K562 (cell line): ENCODE measurements around the gene OSBP2. TPM values are rescaled to one million over a fixed set of nuclear protein-coding genes. Genes with fewer than 3 reads are reported as not detected.

ENCODE experiments used
- ATAC-seq: fragments of 200-7000 bp; cut with Tn5 transposase; 3 replicates; pipeline ENCODE4 v1.9.1; 2020; ENCODE audit warnings: moderate library complexity
- BruUV-seq: library from RNA; stranded (reverse); fragments of 400-500 nt; replicated peaks from 2 replicates; lab custom pipeline; 2021; lab: Mats Ljungman, UMichigan
- CTCF ChIA-PET: fragments of 300-600 bp; formaldehyde crosslinking; extraction: SDS; loops from one replicate; lab custom pipeline; 2021; ENCODE audit warnings: low intra/inter-chr PET ratio; lab: Yijun Ruan, JAX
- POLR2A ChIA-PET: fragments of 300-600, 350-650 bp; sonication (Branson Sonifier 250); formaldehyde crosslinking; extraction: SDS; loops from one replicate; lab custom pipeline; 2021; ENCODE audit warnings: antibody characterized with exemption, inconsistent platforms; lab: Yijun Ruan, JAX
- DNase-seq, 4 experiments: peaks; one replicate each; pipeline versions ENCODE4 v3.0.0 to v3.0.0-alpha.2; 2011 to 2018; ENCODE audit warnings: low spot score in 3 of 4, mixed read lengths in 3 of 4; ENCODE audit errors: extremely low read depth in 1 of 4
- FAIRE-seq: peaks from 2 replicates; lab custom pipeline; 2011; peaks lifted over from hg19 to GRCh38; lab: Jason Lieb, UNC
- H2AFZ ChIP-seq: 2 replicates; pipeline ENCODE4 v1.6.0; 2011; ENCODE audit warnings: low read depth, low read length, control low read depth, inconsistent platforms
- H3K27ac ChIP-seq: fragments of 200-600 bp; 3 replicates; pipeline ENCODE4 v1.8.0; 2011; ENCODE audit warnings: low read depth, mild to moderate bottlenecking, control low read depth, inconsistent platforms, low read length, moderate library complexity, mixed read lengths; ENCODE audit errors: extremely low read depth
- H3K27me3 ChIP-seq, 2 experiments: fragments of 300-600 bp in 1 of 2; 2 replicates in 1 of 2; 3 replicates in 1 of 2; pipeline versions ENCODE4 v1.6.0 to v1.8.0; 2011; ENCODE audit warnings: inconsistent platforms in 2 of 2, low read length in 2 of 2, mild to moderate bottlenecking in 1 of 2, mixed read lengths in 1 of 2, moderate library complexity in 1 of 2; ENCODE audit not compliant: control insufficient read depth in 2 of 2, insufficient read depth in 2 of 2
- H3K36me3 ChIP-seq: fragments of 300-600 bp; 3 replicates; pipeline ENCODE4 v1.8.0; 2011; ENCODE audit warnings: mild to moderate bottlenecking, low read length, inconsistent platforms; ENCODE audit not compliant: control insufficient read depth, insufficient read depth
- H3K4me1 ChIP-seq, 2 experiments: fragments of 200-600 bp in 1 of 2; replicated peaks in 1 of 2; 2 replicates in 1 of 2; 3 replicates in 1 of 2; pipeline versions ENCODE4 v1.5.1 to v1.8.0; 2011; ENCODE audit warnings: inconsistent platforms in 2 of 2, low read length in 2 of 2, mild to moderate bottlenecking in 1 of 2, mixed read lengths in 1 of 2, moderate library complexity in 1 of 2; ENCODE audit not compliant: control insufficient read depth in 2 of 2, insufficient read depth in 2 of 2
- H3K4me2 ChIP-seq: 2 replicates; pipeline ENCODE4 v1.6.1; 2011; ENCODE audit warnings: low read length, control low read depth, inconsistent platforms, mixed read lengths; ENCODE audit not compliant: insufficient read depth
- H3K4me3 ChIP-seq: fragments of 200-600 bp; sonication (generic), shearing (Covaris generic); 2 replicates; pipeline ENCODE4 v1.5.1; 2016; ENCODE audit warnings: control low read depth, inconsistent platforms
- H3K79me2 ChIP-seq: fragments of 200-600 bp; 3 replicates; pipeline ENCODE4 v1.8.0; 2011; ENCODE audit warnings: low read length, inconsistent platforms; ENCODE audit not compliant: control insufficient read depth, insufficient read depth
- H3K9ac ChIP-seq, 2 experiments: 2 replicates each; pipeline versions ENCODE4 v1.6.0 to v1.6.1; 2011; ENCODE audit warnings: low read depth in 2 of 2, low read length in 2 of 2, control low read depth in 1 of 2, inconsistent platforms in 1 of 2, mild to moderate bottlenecking in 1 of 2, mixed read lengths in 1 of 2; ENCODE audit not compliant: insufficient read depth in 1 of 2
- H3K9me1 ChIP-seq: one replicate; pipeline ENCODE4 v1.6.0; 2011; ENCODE audit warnings: inconsistent platforms, mild to moderate bottlenecking, low read length, moderate library complexity; ENCODE audit not compliant: control insufficient read depth, insufficient read depth
- H3K9me3 ChIP-seq: replicated peaks from 2 replicates; pipeline ENCODE4 v1.5.1; 2011; ENCODE audit warnings: low read depth, low read length, inconsistent platforms; ENCODE audit not compliant: control insufficient read depth, insufficient read depth
- H4K20me1 ChIP-seq: replicated peaks from 2 replicates; pipeline ENCODE4 v1.6.1; 2011; ENCODE audit warnings: low read length, inconsistent platforms, mixed read lengths; ENCODE audit not compliant: control insufficient read depth, insufficient read depth
- HNRNPLL ChIP-seq: fragments of 200-400 bp; formaldehyde crosslinking; IDR thresholded peaks from 2 replicates; pipeline ENCODE4 v1.6.1; 2017; ENCODE audit warnings: low read length, low read depth, mild to moderate bottlenecking; ENCODE audit not compliant: poor library complexity, severe bottlenecking
- KDM1A ChIP-seq, 2 experiments: fragments of 450-650 bp; IDR thresholded peaks; 2 replicates each; pipeline ENCODE4 v1.6.1; 2016; ENCODE audit warnings: mild to moderate bottlenecking in 2 of 2
- L3MBTL2 ChIP-seq: fragments of 450-650 bp; IDR thresholded peaks from 2 replicates; pipeline ENCODE4 v1.6.1; 2016; ENCODE audit warnings: mild to moderate bottlenecking, moderate library complexity
- MGA ChIP-seq: fragments of 450-650 bp; IDR thresholded peaks from 2 replicates; pipeline ENCODE4 v1.6.1; 2016; ENCODE audit warnings: mild to moderate bottlenecking, moderate library complexity
- NFE2 ChIP-seq: IDR thresholded peaks from 2 replicates; pipeline ENCODE4 v1.6.1; 2014; ENCODE audit warnings: antibody characterized with exemption, low read depth
- RFX5 ChIP-seq: IDR thresholded peaks from 2 replicates; pipeline ENCODE4 v1.6.1; 2011; ENCODE audit warnings: low read depth, mild to moderate bottlenecking, improper control_type of control experiment, low read length
- ZNF57 ChIP-seq: fragments of 450-650 bp; formaldehyde crosslinking; IDR thresholded peaks from 2 replicates; pipeline ENCODE4 v1.4.0; 2020; ENCODE audit warnings: mild to moderate bottlenecking, moderate library complexity
- WGBS: fragments of 100-300 bp; shearing (Covaris generic); methylation state at CpG from one replicate; pipeline ENCODE4 v1.1.6; 2016; ENCODE audit warnings: low coverage, mixed read lengths; ENCODE audit not compliant: insufficient coverage; ENCODE audit errors: missing lambda C conversion rate; 5-methylcytosine and 5-hydroxymethylcytosine counted together
- in situ Hi-C: fragments of 300-500 bp; cut with MboI; formaldehyde crosslinking; loops from 4 replicates; pipeline ENCODE4 v1.15.0; 2018; ENCODE audit warnings: inconsistent platforms, mixed read lengths
- intact Hi-C: fragments of 100-400 bp; cut with micrococcal nuclease; formaldehyde crosslinking; loops from 2 replicates; pipeline ENCODE4 v1.14.2; 2022
- polyA plus RNA-seq, 8 experiments: library from polyadenylated mRNA; depleted of rRNA in 4 of 8; stranded (reverse) in 5 of 8; unstranded in 3 of 8; fragments of >200 nt; fragmentation: Nextera tagmentation in 2 of 8; fragmentation: Illumina TruSeq in 1 of 8; extraction: Ambion mirVana in 2 of 8; extraction: Trizol in 1 of 8; gene quantifications; 2 replicates each; pipeline versions ENCODE4 v1.2.1 to v1.2.3, GENCODE V29; 2011 to 2014; ENCODE audit warnings: inconsistent platforms in 1 of 8, missing spikeins in 1 of 8
- total RNA-seq, 7 experiments: library from RNA; depleted of rRNA in 6 of 7; stranded (reverse); fragments of >200 nt in 6 of 7; fragmentation: Illumina TruSeq in 2 of 7; extraction: Trizol in 2 of 7; gene quantifications; 2 replicates each; pipeline versions ENCODE4 v1.2.1 to v1.2.3, GENCODE V29; 2011 to 2021; ENCODE audit warnings: low replicate concordance in 1 of 7
- TF ChIP-seq, protein P1 (sequence below), 2 experiments: fragments of 250-450 bp in 1 of 2; fragments of 450-650 bp in 1 of 2; sonication (Bioruptor Pico) in 1 of 2; IDR thresholded peaks; 2 replicates each; pipeline versions ENCODE4 v1.6.1 to v1.8.0; 2016 to 2021; ENCODE audit warnings: mild to moderate bottlenecking in 2 of 2, moderate library complexity in 2 of 2, missing compliant biosample characterization in 1 of 2, missing genetic modification characterization in 1 of 2

The OSBP2 gene
- total and polyA plus RNA-seq, 9 of the 15 experiments (the other 6 are each of a cell fraction or from before 2014, with no cell fraction given), result 0.52 to 29.5 (median 21.6) TPM

DNA sequence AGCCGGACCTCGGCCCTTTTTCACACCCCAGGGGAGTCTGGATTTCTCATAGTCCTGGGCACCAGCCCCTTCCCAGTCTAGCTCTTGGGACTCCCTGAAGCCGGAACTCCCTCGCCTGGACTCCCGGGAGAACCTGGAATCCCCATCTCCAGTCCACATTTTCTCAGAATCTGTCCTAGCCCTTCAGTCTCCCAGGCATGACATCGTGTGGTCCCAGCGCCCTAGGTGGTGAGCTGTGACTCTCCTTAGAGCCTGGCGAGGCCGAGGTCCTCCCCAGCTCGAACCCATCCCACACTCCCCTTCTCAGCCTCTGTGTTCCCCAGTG, 26.3 kb upstream of the OSBP2 start:
- BruUV-seq, result no TSS peak
- Histone ChIP-seq H3K27me3 (no peaks in the 10 kb centered on the region), H3K36me3 (no peaks in the 10 kb centered on the region), H3K9me3 (no peaks in the 10 kb centered on the region), H3K79me2 (no peaks in the 10 kb centered on the region), H3K4me2 (peak overlapping the region; percentile 87), H4K20me1 (no peaks in the 10 kb centered on the region), H3K9me1 (no peaks in the 10 kb centered on the region), H3K9ac (peak overlapping the region; percentile 71 to 96), H3K4me1 (peaks cover 7 to 15% of the 10 kb centered on the region in 2 experiments; a peak in 3 of 5 replicates), H2AFZ (peak overlapping the region; percentile 95), H3K27ac (peak overlapping the region; percentile 70; the same call in 2 of the 3 replicates), H3K4me3 (peak overlapping the region; percentile 48)
- POLR2A ChIA-PET, result interaction anchor here (0.6 to 1.2 kb wide), 5 partner anchors 13 to 548 kb away, joined by 3 to 4 read pairs (median 3); no protein-coding TSS in a partner anchor
- ATAC-seq (peak; percentile 17), FAIRE-seq (no peak), DNase-seq (peak in 1 of 4 experiments; percentile 20)
- CTCF ChIA-PET, result no interaction called here
- TF ChIP-seq HNRNPLL, result peak; percentile 37
- TF ChIP-seq ZNF57, result no peak
- no peak for TF ChIP-seq RFX5
- TF ChIP-seq NFE2, result no peak
- TF ChIP-seq KDM1A (IDR thresholded peaks at IDR 0.05), result no peak
- TF ChIP-seq, protein P1, sequence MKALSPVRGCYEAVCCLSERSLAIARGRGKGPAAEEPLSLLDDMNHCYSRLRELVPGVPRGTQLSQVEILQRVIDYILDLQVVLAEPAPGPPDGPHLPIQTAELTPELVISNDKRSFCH (CRISPR knock-in tag; IDR thresholded peaks at IDR 0.05), result no peak
- TF ChIP-seq, protein P1 (tag; IDR thresholded peaks at IDR 0.05), result 0 out of 2 replicates have a peak, but pooled peaks have one; percentile 20
- TF ChIP-seq L3MBTL2, result 0 out of 2 replicates have a peak, but pooled peaks have one; percentile 46
- peak; percentile 46; the same call in 1 of the 2 replicates for TF ChIP-seq MGA
- WGBS, result 11% methylated on average over 5 of the region's 10 CpGs
- intact Hi-C loops (loop anchor here (10.0 kb wide), 1 partner anchor 86 kb away; no protein-coding TSS in a partner anchor), in situ Hi-C loops (no loop called here)
